Measurements from ENCODE around the gene EPRS1. TPM values are rescaled to one million over a fixed set of nuclear protein-coding genes. Genes with fewer than 3 reads are reported as not detected.
A peak's percentile ranks its signal among the peaks of the same experiment; 100 is the strongest.
"Not testable (repeated sequence)": the region's sequence is repeated elsewhere in the genome, so short reads cannot be mapped to it uniquely, and the experiment has no call there.

Gene EPRS1
- polyA plus RNA-seq, 3 donors = 9.3 to 27.6 (median 21.1) TPM

GRCh38 chr1:220092694-220093093 is 46.4 kb upstream of the EPRS1 start:
- intact Hi-C loops (cut with micrococcal nuclease) = loop anchor here (5.0 kb wide), 1 partner anchor 45 kb away; the partner anchor contains the start of gene EPRS1 (in 2 of the 2)
- Mint-ChIP-seq H3K27ac (no peak overlapping the region), H3K9me3 (no peaks in the 10 kb centered on the region), H3K4me3 (no peak overlapping the region), H3K36me3 (peaks cover 12 to 21% of the 10 kb centered on the region in 2 donors), H3K4me1 (peaks cover 35% of the 10 kb centered on the region), H3K27me3 (ENCODE audit: low read depth in 3 of 3) (no peaks in the 10 kb centered on the region)
- peaks cover 23% of the 10 kb centered on the region for H3K79me2 ChIP-seq (ENCODE audit: insufficient read depth, low read length)
- no peak overlapping the region for H3K27ac ChIP-seq (ENCODE audit: low read depth in 1 of 2, low read length in 2 of 2)
- H3K9ac ChIP-seq (ENCODE audit: insufficient read depth, low read length, poor library complexity, severe bottlenecking) = no peak overlapping the region
- no peaks in the 10 kb centered on the region for H4K20me1 ChIP-seq (ENCODE audit: insufficient read depth, low read length)
- H3K4me1 ChIP-seq (ENCODE audit: control insufficient read depth in 1 of 2, insufficient read depth in 2 of 2, low read length in 2 of 2) = peaks cover 19 to 34% of the 10 kb centered on the region in 2 donors
- H2AFZ ChIP-seq (ENCODE audit: insufficient read depth, low read depth, low read length, poor library complexity, severe bottlenecking) = no peak overlapping the region
- no peak for DNase-seq
- no peak overlapping the region for H3K4me3 ChIP-seq (replicated peaks in 1 of 3; ENCODE audit: low read depth in 2 of 3, low read length in 3 of 3)
- no peaks in the 10 kb centered on the region for H3K27me3 ChIP-seq (ENCODE audit: control insufficient read depth in 2 of 2, insufficient read depth in 2 of 2, low read length in 2 of 2)
- no peaks in the 10 kb centered on the region for H3K9me3 ChIP-seq (replicated peaks in 1 of 2; ENCODE audit: control insufficient read depth in 1 of 2, insufficient read depth in 1 of 2, low read length in 2 of 2)
- H3K4me2 ChIP-seq (replicated peaks; ENCODE audit: extremely low read depth, low read length, poor library complexity, severe bottlenecking) = no peak overlapping the region
- no CpG with 5 or more reads among the region's 1 CpG for WGBS (ENCODE audit: insufficient coverage)
- TF ChIP-seq CTCF (IDR thresholded peaks at IDR 0.05) = no peak
- H3K36me3 ChIP-seq (replicated peaks in 1 of 2; ENCODE audit: control insufficient read depth in 1 of 2, insufficient read depth in 2 of 2, low read length in 2 of 2) = peaks cover 0 to 6% of the 10 kb centered on the region in 2 donors

- no peaks in the 10 kb centered on the region for H3K27me3 Mint-ChIP-seq (ENCODE audit: low read depth in 3 of 3)
- H3K4me1 Mint-ChIP-seq = peaks cover 26% of the 10 kb centered on the region
Measured at GRCh38 chr1:220089650-220090556, 43.6 kb upstream of the EPRS1 start, which contains the start of gene BPNT1. Gene BPNT1 (minus strand): TSS chr1:220089788. CDS start chr1:220079846, 9,942 bp downstream.

GRCh38 chr1:220086261-220086686 is 40.0 kb upstream of the EPRS1 start:
- H3K4me3 ChIP-seq (replicated peaks in 1 of 3; ENCODE audit: low read depth in 2 of 3, low read length in 3 of 3); H3K79me2 ChIP-seq (ENCODE audit: insufficient read depth, low read length); H3K36me3 ChIP-seq (replicated peaks in 1 of 2; ENCODE audit: control insufficient read depth in 1 of 2, insufficient read depth in 2 of 2, low read length in 2 of 2); H3K9me3 Mint-ChIP-seq; H3K9ac ChIP-seq (ENCODE audit: insufficient read depth, low read length, poor library complexity, severe bottlenecking); H4K20me1 ChIP-seq (ENCODE audit: insufficient read depth, low read length); DNase-seq; H3K4me2 ChIP-seq (replicated peaks; ENCODE audit: extremely low read depth, low read length, poor library complexity, severe bottlenecking); intact Hi-C loops (cut with micrococcal nuclease); H3K4me3 Mint-ChIP-seq; H3K27me3 Mint-ChIP-seq (ENCODE audit: low read depth in 3 of 3); H3K27ac Mint-ChIP-seq; H3K9me3 ChIP-seq (replicated peaks in 1 of 2; ENCODE audit: control insufficient read depth in 1 of 2, insufficient read depth in 1 of 2, low read length in 2 of 2); H3K27ac ChIP-seq (ENCODE audit: low read depth in 1 of 2, low read length in 2 of 2); H2AFZ ChIP-seq (ENCODE audit: insufficient read depth, low read depth, low read length, poor library complexity, severe bottlenecking); H3K27me3 ChIP-seq (ENCODE audit: control insufficient read depth in 2 of 2, insufficient read depth in 2 of 2, low read length in 2 of 2): not testable (repeated sequence)
- 91% methylated on average over 7 of the region's 15 CpGs for WGBS (ENCODE audit: insufficient coverage)
- peaks cover 17% of the 10 kb centered on the region for H3K4me1 Mint-ChIP-seq
- H3K36me3 Mint-ChIP-seq = peaks cover 4 to 12% of the 10 kb centered on the region in 2 donors
- peaks cover 6 to 17% of the 10 kb centered on the region in 2 donors for H3K4me1 ChIP-seq (ENCODE audit: control insufficient read depth in 1 of 2, insufficient read depth in 2 of 2, low read length in 2 of 2)

More at GRCh38 chr1:220089650-220090556, 43.6 kb upstream of the EPRS1 start, which contains the start of gene BPNT1:
- peak within 1 kb of the TSS; percentile 69 to 74 for H3K27ac ChIP-seq (ENCODE audit: low read depth in 1 of 2, low read length in 2 of 2)
- H3K9ac ChIP-seq (ENCODE audit: insufficient read depth, low read length, poor library complexity, severe bottlenecking) = peak within 1 kb of the TSS; percentile 59
- peaks cover 16 to 30% of the 10 kb centered on the region in 2 donors for H3K4me1 ChIP-seq (ENCODE audit: control insufficient read depth in 1 of 2, insufficient read depth in 2 of 2, low read length in 2 of 2)
- no peaks in the 10 kb centered on the region for H4K20me1 ChIP-seq (ENCODE audit: insufficient read depth, low read length)
- no peaks in the 10 kb centered on the region for H3K36me3 ChIP-seq (replicated peaks in 1 of 2; ENCODE audit: control insufficient read depth in 1 of 2, insufficient read depth in 2 of 2, low read length in 2 of 2)
- intact Hi-C loops (cut with micrococcal nuclease) = loop anchor here (5.0 kb wide), 1 partner anchor 43 kb away; the partner anchor contains the start of gene EPRS1 (in 2 of the 2)
- Mint-ChIP-seq H3K4me3 (peak within 1 kb of the TSS; percentile 93 to 99), H3K27ac (peak within 1 kb of the TSS; percentile 85 to 97 (median 91)), H3K9me3 (no peaks in the 10 kb centered on the region), H3K36me3 (no peaks in the 10 kb centered on the region)
- 0% methylated on average over 19 of the region's 35 CpGs for WGBS (ENCODE audit: insufficient coverage)
- peak within 1 kb of the TSS; percentile 92 for H2AFZ ChIP-seq (ENCODE audit: insufficient read depth, low read depth, low read length, poor library complexity, severe bottlenecking)
- peak within 1 kb of the TSS; percentile 59 to 88 (median 82) for H3K4me3 ChIP-seq (replicated peaks in 1 of 3; ENCODE audit: low read depth in 2 of 3, low read length in 3 of 3)
- DNase-seq = peak; percentile 90 to 98 (median 95)
- no peaks in the 10 kb centered on the region for H3K27me3 ChIP-seq (ENCODE audit: control insufficient read depth in 2 of 2, insufficient read depth in 2 of 2, low read length in 2 of 2)
- no peak for TF ChIP-seq CTCF (IDR thresholded peaks at IDR 0.05)
- H3K9me3 ChIP-seq (replicated peaks in 1 of 2; ENCODE audit: control insufficient read depth in 1 of 2, insufficient read depth in 1 of 2, low read length in 2 of 2) = no peaks in the 10 kb centered on the region
- peak within 1 kb of the TSS; percentile 82 for H3K4me2 ChIP-seq (replicated peaks; ENCODE audit: extremely low read depth, low read length, poor library complexity, severe bottlenecking)
- H3K79me2 ChIP-seq (ENCODE audit: insufficient read depth, low read length) = peaks cover 16% of the 10 kb centered on the region

Data from CD14-positive monocyte (primary cell).